ENCODE results near the gene PARP8. TPM values are rescaled to one million over a fixed set of nuclear protein-coding genes. Genes with fewer than 3 reads are reported as not detected.

The PARP8 gene
- total RNA-seq, 1 experiment from 2014 or later: 23.2 TPM

- no peak for TF ChIP-seq ZSCAN18 (CRISPR knock-in tag; IDR thresholded peaks at IDR 0.05)
- TF ChIP-seq ZNF281 (CRISPR knock-in tag; IDR thresholded peaks at IDR 0.05): no peak
These were observed 53.7 kb downstream of the PARP8 start (continued) for GRCh38 chr5:50720061-50720710.

- peak; percentile 51 for ATAC-seq
- CTCF ChIA-PET: no interaction called here
- Mint-ChIP-seq H3K9me3 (no peaks in the 10 kb centered on the region), H3K36me3 (no peaks in the 10 kb centered on the region), H3K27me3 (ENCODE audit: low read depth) (no peaks in the 10 kb centered on the region), H3K27ac (0 out of 2 replicates have a peak overlapping the region, but pooled peaks have one; percentile 49), H3K4me1 (peaks cover 42% of the 10 kb centered on the region), H3K4me3 (no peak overlapping the region)
- TF ChIP-seq ERG (CRISPR knock-in tag; IDR thresholded peaks at IDR 0.05): no peak
- TF ChIP-seq CREB1 (CRISPR knock-in tag; IDR thresholded peaks at IDR 0.05): no peak
- no peak for TF ChIP-seq TEAD4 (CRISPR knock-in tag; IDR thresholded peaks at IDR 0.05)
- TF ChIP-seq MAX (CRISPR knock-in tag; IDR thresholded peaks at IDR 0.05): no peak
- TF ChIP-seq ZNF512 (CRISPR knock-in tag; IDR thresholded peaks at IDR 0.05; ENCODE audit: borderline replicate concordance): no peak
- no peak for TF ChIP-seq NR1H2 (CRISPR knock-in tag; IDR thresholded peaks at IDR 0.05)
- TF ChIP-seq ZNF425 (CRISPR knock-in tag; conservative IDR thresholded peaks at IDR 0.05): no peak
- TF ChIP-seq ATF2 (CRISPR knock-in tag; IDR thresholded peaks at IDR 0.05; ENCODE audit: borderline replicate concordance, low read depth): no peak
- TF ChIP-seq ELF4 (CRISPR knock-in tag; IDR thresholded peaks at IDR 0.05; ENCODE audit: low read depth): no peak
- DNase-seq (ENCODE audit: low spot score): no peak
- POLR2A ChIA-PET: no interaction called here
These were observed 55.8 kb downstream of the PARP8 start for GRCh38 chr5:50722223-50722622.

Data from WTC11 (cell line).